Middle frontal gyrus (tissue), 1 donor: Measurements from ENCODE around the gene POU6F2.

Source experiments
- DNase-seq: peaks from one replicate; pipeline ENCODE4 v3.0.0-alpha.2; 2015; ENCODE audit warnings: low spot score; ENCODE audit errors: extremely low spot score

Gene POU6F2

DNA sequence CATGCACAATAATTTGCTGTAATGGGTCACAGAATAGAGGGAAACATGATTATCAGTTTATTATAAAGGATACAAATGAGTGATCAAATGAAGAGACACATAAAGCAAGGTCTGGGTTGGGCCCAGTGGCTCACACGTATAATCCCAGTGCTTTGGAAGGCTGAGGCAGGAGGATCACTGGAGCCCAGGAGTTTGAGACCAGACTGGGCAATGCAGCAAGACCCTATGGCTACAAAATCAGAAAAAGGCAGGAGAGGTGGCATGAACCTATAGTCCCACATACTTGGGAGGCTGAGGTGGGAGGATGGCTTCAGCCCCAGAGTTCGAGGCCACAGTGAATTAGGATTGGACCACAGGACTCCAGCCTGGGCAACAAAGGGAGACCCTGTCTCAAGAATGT is 421.7 kb downstream of the POU6F2 start:
- DNase-seq: no peak

DNA sequence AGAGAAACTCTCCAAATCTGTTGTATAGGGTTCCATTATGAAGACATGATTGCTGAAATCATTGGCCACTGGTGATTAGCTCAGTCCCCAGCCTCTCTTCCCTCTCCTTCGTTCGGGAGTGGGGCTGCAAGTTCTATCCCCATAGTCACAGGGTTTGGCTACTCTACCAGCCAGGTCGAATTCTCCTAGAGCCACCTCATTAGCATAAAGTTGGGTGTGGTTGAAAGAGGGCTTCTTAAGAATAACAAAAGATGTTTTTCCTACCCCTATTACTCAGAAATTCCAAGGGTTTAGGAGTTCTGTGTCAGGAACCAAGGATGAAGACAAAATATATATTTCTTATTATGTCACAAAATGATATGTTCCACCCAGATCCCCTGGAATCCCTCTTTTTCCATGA is 422.3 kb downstream of the POU6F2 start:
- DNase-seq: no peak

DNA sequence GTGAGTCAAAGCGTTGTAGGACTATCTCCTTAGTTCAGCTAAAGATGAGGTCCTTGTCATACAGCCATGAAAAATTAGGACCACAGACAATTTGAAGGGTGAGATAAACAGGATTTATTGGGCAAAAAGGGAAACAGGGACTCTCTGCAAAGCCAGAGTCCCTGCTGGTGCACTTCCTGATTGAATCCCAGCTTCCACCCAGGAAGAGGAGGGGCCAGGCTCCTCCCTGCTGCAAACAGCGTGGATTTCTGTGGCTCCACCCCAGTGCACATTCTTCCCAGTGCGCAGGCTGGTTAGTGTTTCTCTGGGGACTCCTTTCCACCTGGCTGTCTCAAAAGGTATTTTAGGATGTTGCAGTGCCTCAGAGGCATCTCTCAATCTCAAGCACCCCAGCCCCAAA is 423.1 kb downstream of the POU6F2 start:
- DNase-seq: no peak

DNA sequence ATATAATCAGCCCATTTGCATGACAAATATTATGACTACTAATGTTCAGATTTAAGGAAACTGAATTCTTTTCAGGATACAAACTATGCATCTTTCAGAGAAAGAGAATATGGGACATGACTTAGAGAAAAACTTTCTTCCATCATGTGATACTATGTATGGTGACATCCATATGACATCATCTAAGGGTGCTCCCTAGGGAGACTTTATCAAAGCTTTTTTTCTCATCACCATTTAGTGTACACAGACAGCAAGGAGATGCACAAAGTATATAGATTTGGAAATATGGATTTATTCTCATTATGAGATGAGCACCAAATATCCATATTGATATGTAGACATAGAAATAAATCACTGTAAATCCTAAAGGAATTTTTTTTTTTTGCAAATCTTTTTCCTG is 424.3 kb downstream of the POU6F2 start:
- no peak for DNase-seq

DNA sequence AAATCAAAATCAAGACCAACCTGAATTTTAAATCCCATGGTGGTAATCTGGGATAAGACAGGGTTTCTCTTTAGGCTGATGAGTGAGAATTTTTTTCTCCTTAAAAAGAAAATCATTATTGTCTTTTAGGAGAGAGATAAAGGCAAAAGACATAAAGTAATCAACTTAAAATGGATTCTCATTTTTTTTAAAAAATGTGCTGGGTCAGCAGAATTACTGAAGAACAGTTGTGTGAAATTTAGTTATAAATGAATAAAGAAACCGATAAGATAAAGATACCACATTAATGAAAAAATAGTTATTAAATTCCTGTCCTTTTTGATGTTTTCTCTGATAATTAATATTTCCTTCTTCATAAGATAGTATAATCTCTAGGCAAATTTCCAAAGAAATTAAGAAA is 427.2 kb downstream of the POU6F2 start:
- DNase-seq: no peak

DNA sequence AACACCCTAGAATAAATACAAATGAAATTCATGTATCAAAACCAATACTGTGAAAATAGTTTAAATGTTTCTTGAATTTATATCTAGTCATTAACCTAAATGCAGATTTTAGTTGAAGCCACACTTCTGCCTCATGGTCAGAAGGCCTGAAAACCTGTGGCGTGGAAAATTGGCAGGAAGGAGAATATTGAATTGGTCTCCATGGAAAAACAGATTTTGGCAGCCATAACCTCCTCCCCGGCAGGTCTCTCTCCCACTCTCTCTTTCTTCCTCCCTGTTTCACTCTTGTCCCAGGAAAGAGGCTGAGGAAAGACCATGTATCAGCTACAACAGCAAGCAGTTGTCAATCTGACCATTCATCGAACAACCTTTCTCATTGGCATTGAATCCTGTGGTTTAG is 427.9 kb downstream of the POU6F2 start:
- DNase-seq: no peak

DNA sequence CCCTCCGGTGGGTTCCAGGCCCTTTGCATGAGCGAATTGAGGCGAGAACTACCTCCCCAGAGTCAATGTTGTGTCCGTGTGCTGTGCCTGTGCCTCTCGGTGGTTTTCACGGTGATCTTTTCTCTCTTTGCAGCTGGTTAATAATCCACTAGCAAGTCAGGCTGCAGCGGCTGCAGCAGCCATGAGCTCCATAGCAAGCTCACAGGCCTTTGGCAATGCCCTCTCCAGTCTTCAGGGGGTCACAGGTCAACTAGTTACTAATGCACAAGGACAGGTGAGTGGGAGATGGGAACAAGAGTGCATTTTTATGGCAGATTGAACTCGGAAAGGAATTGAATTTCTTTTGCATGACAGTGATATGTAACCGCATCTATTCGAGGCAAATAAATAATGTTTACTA is 428.8 kb downstream of the POU6F2 start:
- no peak for DNase-seq

DNA sequence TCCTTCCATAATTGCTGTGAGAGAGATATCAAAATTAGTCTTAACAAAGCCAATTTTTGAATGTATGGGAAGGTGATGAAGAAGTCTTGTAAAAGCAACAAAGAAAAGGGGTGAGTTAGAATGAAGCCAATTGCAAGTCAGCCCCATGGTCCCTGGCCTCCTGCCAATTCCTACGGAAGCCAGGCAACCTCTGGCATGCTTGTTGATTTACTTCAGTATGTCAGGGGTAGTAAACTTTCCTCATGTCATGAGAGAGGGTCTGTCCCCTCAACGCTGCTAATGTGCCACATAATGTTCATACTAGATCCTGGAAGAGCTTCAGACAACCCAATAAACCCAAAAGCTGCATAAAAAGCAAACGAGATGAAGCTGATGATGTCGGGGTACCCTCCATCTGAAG is 429.4 kb downstream of the POU6F2 start:
- DNase-seq: no peak

DNA sequence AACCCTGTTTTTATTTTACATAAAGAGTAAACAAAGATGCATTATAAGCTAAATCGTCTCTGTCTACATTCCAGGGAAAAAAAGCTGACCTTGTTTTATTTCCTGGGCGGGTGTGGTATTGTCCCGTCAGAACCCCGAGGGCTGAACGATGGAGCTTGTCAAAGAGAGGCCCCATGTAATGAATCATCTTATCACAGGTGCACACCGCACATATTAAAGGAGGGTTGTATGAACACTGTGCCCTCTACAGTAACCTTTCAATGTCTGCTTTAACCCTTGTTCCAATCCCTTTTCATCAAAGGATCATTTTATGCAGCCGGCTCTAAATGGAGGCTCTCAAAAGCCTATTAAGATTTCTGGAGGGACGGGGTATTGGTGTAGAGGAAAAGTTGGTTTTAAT is 430.0 kb downstream of the POU6F2 start:
- DNase-seq: no peak

DNA sequence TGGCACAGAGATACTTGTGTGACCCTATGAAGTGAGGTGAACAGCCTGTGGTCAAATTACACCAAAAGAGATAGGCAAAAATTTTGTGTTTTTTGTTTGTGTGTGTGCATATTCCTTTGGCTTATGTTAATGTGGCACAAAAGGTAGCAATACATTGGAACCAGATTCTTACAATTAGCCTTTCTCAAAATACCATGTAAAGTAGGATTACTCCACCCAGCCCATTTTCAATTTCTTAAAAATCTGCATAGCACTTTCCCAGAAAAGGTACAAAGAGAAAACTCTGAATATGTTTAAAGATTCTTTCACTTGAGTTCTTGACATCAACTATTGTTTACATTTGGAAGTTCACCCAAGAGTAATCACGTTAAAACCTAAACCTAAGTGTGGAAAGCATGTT is 431.2 kb downstream of the POU6F2 start:
- DNase-seq: no peak

DNA sequence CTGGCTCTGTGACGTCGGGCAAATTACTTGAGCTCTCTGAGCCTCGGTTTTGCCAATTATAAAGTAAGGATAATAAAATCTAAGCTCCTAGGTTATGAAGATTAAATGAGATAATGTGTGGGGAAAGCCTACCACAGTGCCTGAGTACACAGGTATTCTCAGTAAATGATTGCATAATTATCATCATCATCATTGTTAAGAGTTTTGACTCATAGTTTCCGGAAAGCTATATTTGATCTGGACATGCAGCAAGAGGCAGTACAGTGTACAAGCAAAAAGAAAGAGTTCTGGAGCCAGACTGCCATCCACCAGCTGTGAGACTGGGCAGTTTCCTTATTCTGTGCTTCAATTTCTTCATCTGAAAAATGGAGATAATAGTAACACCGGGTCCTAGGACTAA is 432.9 kb downstream of the POU6F2 start:
- DNase-seq: no peak

DNA sequence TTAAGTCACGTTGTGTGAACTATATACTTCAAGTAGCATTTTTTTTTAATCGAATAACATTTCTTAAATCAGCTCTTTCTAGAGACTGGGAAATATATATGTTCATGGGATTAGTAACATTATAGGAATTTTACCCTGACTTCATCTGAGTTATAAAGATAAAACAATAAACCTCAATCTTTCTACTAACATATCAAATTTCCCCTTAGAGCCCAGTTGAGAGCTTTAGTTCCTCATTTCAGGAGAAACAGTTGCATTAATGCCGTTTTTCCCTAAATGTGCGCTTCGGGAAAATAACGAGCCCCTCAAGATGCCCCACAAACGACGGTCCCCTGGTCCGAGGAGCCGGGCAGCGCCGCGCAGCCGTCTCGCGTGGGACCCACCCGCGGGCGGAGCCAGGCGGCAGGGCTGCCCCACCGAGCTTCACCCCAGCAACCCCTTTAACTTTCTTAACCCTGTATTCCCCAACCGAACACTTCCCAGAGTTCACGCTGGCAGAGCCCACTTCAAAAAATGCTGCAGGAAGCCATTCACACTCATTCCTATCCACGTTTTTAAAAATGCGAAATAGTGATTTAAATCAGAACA is 436.0 kb downstream of the POU6F2 start:
- DNase-seq: no peak

DNA sequence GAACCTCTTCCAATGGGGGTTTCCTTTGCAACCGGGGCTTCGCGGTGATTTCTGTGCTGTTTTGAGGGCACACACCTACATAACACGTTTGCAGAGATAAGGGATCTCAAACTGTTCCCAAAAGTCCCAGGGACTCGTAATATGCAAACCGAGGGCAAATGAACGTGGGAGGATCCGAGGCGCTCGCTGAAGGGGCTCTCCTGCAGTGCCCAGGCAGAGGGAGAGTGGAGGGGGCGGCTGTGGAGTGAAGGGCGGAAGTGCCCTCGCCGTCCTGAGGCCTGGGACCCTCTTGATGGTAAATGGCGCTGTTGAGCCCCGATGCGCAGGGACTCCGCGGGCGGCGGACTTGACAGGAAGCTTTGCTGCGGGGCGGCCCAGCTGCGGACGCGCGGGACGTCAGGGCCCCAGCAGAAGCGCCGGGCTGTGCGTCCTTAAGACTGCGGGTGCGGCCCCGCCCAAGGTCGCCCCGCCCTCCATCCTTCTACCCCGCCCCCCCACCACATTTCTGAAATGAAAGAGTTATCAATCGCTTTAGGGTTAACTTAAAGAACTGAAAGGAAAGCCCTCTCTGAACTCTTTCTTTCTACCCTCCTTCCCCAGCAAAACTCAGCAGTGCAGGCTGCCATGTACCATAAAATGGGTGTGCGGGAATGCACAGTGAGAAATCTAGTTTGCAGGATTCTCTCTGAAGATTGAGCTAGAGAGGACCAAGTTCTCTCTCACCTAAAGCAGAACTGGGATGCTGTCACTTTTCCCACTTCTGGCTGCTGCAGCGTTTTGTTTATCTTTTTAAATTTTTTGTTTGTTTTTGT is 436.7 kb downstream of the POU6F2 start:
- DNase-seq: no peak

DNA sequence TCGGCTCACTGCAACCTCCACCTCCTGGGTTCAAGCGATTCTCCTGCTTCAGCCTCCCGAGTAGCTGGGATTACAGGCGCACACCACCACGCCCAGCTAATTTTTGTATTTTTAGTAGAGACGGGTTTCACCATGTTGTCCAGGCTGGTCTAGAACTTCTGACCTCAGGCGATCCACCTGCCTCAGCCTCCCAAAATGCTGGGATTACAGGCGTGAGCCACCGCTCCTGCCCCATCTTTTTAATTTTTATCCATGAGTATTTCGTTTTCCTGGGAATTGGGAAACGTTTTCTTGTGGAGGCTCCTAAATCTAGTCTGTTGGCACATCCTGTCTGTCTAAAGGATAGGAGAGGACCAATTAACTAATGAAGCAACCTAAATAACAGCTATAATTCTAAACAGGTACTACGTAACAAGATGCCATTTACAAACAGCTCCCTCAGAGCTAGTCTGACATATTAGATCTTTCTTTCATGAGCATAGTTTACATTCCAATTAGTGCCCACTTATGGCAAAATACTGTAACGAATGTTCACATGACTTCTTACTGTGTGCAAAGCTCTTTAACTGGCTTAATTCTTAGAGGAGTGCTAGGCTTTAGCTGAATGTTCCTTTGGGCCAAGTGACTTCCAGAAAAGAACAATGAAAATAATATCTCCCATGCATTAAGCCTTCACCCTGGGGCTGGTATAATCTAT is 437.5 kb downstream of the POU6F2 start:
- DNase-seq: no peak

DNA sequence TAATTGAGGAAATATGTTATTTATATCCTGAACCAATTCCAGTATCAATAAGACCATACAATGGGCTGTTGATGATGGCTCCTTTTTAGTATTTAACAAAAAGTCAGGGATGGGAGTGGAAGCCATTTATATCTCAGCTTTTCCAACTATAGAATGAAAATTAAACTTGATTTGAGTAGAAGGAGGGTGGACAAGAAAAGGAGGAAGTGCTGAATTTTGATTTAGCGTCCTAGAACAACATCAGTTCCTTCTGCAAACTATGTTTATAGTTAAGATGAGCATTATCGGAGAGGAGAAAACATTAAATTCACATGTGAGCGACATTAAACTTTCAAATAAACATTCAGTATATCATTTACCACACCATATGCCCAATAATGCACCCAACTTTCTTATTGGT is 439.2 kb downstream of the POU6F2 start:
- no peak for DNase-seq

DNA sequence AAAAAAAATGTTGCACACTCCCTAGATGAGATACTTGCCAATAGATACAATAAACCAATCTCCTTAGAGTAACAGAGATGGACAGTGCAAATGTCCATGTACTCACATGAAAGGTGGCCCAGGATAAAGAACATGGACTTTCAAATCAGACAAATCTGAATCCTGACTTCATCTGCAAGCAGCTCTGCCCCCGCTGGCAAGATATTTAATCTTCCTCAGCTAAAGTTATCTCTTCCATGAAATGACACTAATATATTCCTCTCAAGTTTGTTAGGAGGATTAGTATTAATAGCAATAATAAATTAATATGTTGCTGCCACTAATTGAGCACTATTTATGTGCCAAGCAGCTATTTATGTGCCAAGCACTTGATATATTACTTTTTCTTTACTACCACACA is 439.9 kb downstream of the POU6F2 start:
- no peak for DNase-seq

DNA sequence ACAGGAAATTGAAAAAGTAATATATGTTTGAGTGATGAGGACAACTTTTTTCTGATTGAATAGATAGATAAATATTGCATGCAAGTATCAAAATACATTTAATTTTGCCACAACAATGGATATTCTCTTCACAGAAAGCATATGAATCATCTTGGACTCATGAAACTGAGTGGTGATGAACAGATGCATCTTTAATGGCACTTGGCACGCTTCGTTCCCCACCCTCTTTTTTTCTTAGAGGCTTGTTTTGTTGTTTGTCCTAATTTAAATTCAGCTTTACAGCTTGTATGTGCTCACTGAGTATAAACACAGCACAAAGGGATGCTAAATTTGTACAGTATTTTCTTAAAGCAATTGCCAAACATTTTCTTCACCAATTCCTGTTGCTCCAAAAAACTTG is 443.5 kb downstream of the POU6F2 start:
- DNase-seq: no peak

DNA sequence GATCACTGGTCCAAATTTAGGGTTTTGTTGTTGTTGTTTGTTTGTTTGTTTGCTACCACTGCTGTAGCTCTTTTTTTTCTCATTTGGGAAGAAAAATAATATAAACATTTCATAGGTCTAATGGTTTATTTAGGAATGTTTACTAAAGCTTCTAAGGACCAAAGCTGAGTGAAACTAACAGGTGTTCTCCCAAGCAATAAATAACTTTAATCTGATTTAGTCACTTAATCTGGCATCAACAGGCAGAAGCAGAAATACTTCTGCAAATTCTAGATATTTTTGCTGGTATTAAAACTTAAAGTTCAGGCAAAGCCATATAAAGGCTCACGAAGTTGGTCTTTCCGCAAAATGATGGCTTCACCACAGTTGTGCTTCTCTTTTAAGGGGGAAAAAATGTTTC is 444.0 kb downstream of the POU6F2 start:
- no peak for DNase-seq

DNA sequence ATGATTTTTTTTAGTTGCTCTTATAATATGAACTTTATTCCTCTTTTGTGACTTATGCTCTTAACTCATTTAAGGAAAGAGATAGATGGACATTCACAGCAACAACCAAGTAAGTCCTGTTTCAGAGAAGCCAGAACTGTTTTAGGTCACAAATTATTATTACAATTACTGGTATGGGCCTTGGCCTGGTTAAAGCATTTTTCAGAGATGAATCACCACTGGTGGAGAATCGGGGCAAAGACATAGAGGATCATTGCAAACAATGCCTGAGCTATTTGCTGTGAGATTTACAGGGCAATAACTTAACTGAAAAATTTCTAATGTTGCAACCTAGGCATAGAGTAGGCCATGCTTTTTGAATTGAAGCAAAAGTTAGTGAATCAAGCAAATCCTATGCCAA is 450.5 kb downstream of the POU6F2 start:
- DNase-seq: no peak

DNA sequence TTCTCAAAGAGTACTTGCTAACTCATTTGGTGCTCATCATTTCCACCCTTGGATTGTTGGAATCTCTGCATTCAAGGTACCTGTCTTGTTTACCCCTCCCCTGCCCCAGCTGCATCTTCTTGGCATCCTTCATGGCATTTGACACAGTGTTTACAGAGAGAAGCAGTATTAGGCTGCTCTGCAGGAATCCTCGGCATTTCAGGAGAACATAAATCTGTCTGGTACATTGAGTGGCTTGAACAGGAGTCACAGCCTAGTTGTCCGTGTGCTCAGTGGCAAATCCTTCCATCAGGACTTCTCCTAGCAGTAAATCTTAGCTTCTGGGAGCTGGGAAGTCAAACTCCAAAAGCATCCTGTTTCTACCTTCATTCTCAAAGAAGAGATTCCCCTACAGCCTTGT is 451.7 kb downstream of the POU6F2 start:
- DNase-seq: no peak

DNA sequence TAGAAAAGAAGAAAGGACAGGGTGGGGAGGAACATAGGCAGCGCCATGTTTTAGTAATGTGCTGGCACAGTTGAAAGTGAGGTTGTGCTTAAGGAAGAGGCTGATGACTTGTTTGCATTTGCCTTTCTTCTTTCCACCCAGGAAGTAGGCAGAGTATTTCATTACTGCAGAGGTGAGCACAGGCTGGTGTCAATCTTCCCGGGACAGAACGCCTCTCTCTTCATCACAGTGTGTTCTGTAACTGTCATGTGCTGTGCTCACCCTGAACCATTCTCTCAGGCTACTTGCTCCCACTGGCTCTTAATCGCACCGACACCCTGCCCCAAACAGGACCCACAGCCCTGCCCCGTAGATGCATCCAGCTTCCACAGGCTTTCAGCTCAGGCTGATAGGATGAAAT is 452.7 kb downstream of the POU6F2 start:
- DNase-seq: no peak

DNA sequence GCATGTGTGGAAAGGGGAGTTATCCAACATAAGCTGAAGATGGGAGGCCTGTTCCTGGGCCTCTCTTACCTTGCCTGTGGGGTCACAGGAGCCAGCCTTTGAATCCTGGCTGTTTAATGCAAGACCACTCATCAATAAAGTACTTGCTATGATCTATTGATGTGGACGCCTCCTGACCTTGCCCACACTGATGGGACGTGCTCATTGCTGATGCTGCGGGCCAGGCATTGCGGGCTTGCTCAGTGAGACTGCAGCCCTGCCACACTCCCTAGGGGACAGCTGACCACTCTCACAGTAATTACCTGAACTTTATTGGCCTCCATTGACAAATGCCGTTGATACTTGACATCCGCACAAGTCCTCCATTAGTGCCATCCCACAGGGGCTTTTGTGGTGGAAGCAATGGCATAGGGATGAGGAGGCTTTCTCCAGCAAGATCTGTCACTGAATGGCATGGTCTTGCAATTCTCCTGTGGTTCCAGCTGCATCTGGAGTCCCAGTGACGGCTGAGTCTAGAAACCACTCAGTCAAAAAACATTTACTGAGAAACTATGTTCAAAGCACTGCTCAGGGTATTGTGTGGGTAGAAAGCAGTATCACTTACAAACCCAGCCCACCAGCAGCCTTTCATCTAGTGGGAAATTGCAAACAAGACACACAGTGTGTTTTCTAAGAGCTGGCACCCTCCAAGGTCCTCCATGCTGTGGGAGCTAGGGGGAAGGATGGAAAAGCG is 453.4 kb downstream of the POU6F2 start:
- no peak for DNase-seq
